ENCODE data around the gene SPATA2. TPM values are rescaled to one million over a fixed set of nuclear protein-coding genes. Genes with fewer than 3 reads are reported as not detected.

Gene SPATA2
- polyA plus RNA-seq, 2 of the 4 experiments (the other 2 are of a cell fraction), result 4.7 to 5.1 TPM

- peak; percentile 80 to 86 for DNase-seq (ENCODE audit: low read depth in 1 of 2, low spot score in 1 of 2)
- Histone ChIP-seq H3K4me2 (peak overlapping the region; percentile 30), H3K9me3 (0 out of 3 replicates have a peak, but pooled peaks cover 4% of the 10 kb centered on the region), H3K27ac (peak overlapping the region in 1 of 2 experiments; percentile 61; a peak in 3 of 6 replicates), H3K4me1 (peaks cover 4% of the 10 kb centered on the region; the same call in 2 of the 3 replicates), H3K4me3 (no peak overlapping the region)
- CTCF ChIA-PET, result interaction anchor here (0.8 to 2.5 kb wide), 12 partner anchors 9 to 387 kb away, joined by 3 to 15 read pairs (median 4); partner anchors contain the start of gene SPATA2
- FAIRE-seq, result no peak
- peak; percentile 92 to 96 for ATAC-seq
- POLR2A ChIA-PET, result no interaction called here
- WGBS (ENCODE audit: missing lambda C conversion rate), result 27% methylated on average over 15 of the region's 15 CpGs
- TF ChIP-seq FOXS1 (CRISPR knock-in tag; IDR thresholded peaks at IDR 0.05) (no peak), MAFK (IDR thresholded peaks at IDR 0.05; ENCODE audit: partially characterized antibody) (no peak), MAZ (IDR thresholded peaks at IDR 0.05; ENCODE audit: borderline replicate concordance, low read depth, low read length) (no peak), EP300 (IDR thresholded peaks at IDR 0.05) (no peak), RNF2 (IDR thresholded peaks at IDR 0.05; ENCODE audit: borderline replicate concordance, low read depth) (no peak), SREBF2 (IDR thresholded peaks at IDR 0.05) (no peak), BCL3 (IDR thresholded peaks at IDR 0.05) (no peak), NR3C1 (IDR thresholded peaks at IDR 0.05) (no peak), JUNB (IDR thresholded peaks at IDR 0.05) (no peak), ZC3H11A (IDR thresholded peaks at IDR 0.05) (no peak), ZFP36 (IDR thresholded peaks at IDR 0.05; ENCODE audit: borderline replicate concordance, partially characterized antibody) (no peak), REST (IDR thresholded peaks at IDR 0.05) (no peak), KDM1A (IDR thresholded peaks at IDR 0.05; ENCODE audit: low read depth) (no peak), SMC3 (IDR thresholded peaks at IDR 0.05) (peak; percentile 80), RARB (CRISPR knock-in tag; IDR thresholded peaks at IDR 0.05) (no peak), RCOR1 (IDR thresholded peaks at IDR 0.05; ENCODE audit: low read depth, low read length) (no peak), CHD2 (IDR thresholded peaks at IDR 0.05; ENCODE audit: low read length, partially characterized antibody) (no peak), USF2 (IDR thresholded peaks at IDR 0.05) (no peak), CTCF (IDR thresholded peaks at IDR 0.05) (peak; percentile 87), RFX5 (IDR thresholded peaks at IDR 0.05) (no peak), EHMT2 (IDR thresholded peaks at IDR 0.05; ENCODE audit: low read depth) (no peak), ELK1 (IDR thresholded peaks at IDR 0.05; ENCODE audit: low read depth, low read length) (no peak), ESRRA (IDR thresholded peaks at IDR 0.05; ENCODE audit: borderline replicate concordance, low read length) (no peak), CEBPB (IDR thresholded peaks at IDR 0.05) (peak; percentile 49 to 78; a peak in 3 of 4 replicates), CHD4 (IDR thresholded peaks at IDR 0.05; ENCODE audit: borderline replicate concordance) (no peak), MYC (IDR thresholded peaks at IDR 0.05; ENCODE audit: borderline replicate concordance, low read length) (no peak), ZSCAN20 (CRISPR knock-in tag; IDR thresholded peaks at IDR 0.05) (no peak), POLR2AphosphoS2 (conservative IDR thresholded peaks at IDR 0.05; ENCODE audit: low read length) (no peak), EHF (CRISPR knock-in tag; IDR thresholded peaks at IDR 0.05) (no peak), TFCP2L1 (CRISPR knock-in tag; IDR thresholded peaks at IDR 0.05) (no peak), TP53 (CRISPR knock-in tag; IDR thresholded peaks at IDR 0.05) (no peak), NPAS2 (CRISPR knock-in tag; IDR thresholded peaks at IDR 0.05; ENCODE audit: borderline replicate concordance) (no peak), HOXB5 (CRISPR knock-in tag; IDR thresholded peaks at IDR 0.05) (no peak)
Measured at GRCh38 chr20:49928411-49929141, 13.2 kb upstream of the SPATA2 start.
